HepG2 (cell line): ENCODE measurements around the gene E2F1. TPM values are rescaled to one million over a fixed set of nuclear protein-coding genes. Genes with fewer than 3 reads are reported as not detected.
A peak's percentile ranks its signal among the peaks of the same experiment; 100 is the strongest.

Experiments used
- AKAP8 ChIP-seq: sonication (generic); formaldehyde crosslinking; IDR thresholded peaks from 2 replicates; pipeline ENCODE4 v1.5.1; 2020; ENCODE audit warnings: mild to moderate bottlenecking, missing genetic modification reagents
- ATF4 ChIP-seq, 2 experiments: fragments of 450-650 bp in 1 of 2; sonication (generic) in 1 of 2; formaldehyde crosslinking; IDR thresholded peaks; 2 replicates each; pipeline versions ENCODE4 v1.5.0 to v1.8.0; 2020 to 2022; ENCODE audit warnings: mild to moderate bottlenecking in 1 of 2, missing genetic modification reagents in 1 of 2
- EED ChIP-seq: sonication (generic); formaldehyde crosslinking; IDR thresholded peaks from 2 replicates; pipeline ENCODE4 v1.5.0; 2020; ENCODE audit warnings: mild to moderate bottlenecking, missing genetic modification reagents
- GATA4 ChIP-seq: sonication (generic); IDR thresholded peaks from 2 replicates; pipeline ENCODE4 v1.6.1; 2016; ENCODE audit warnings: antibody characterized with exemption, low read depth, borderline replicate concordance
- HMG20B ChIP-seq: conservative IDR thresholded peaks from 2 replicates; pipeline ENCODE4 v1.6.1; 2016; ENCODE audit warnings: missing genetic modification reagents, missing compliant biosample characterization
- KAT7 ChIP-seq: IDR thresholded peaks from 2 replicates; pipeline ENCODE4 v1.6.1; 2018; ENCODE audit warnings: borderline replicate concordance, missing compliant biosample characterization
- KLF13 ChIP-seq: sonication (generic); formaldehyde crosslinking; IDR thresholded peaks from 2 replicates; pipeline ENCODE4 v1.4.0; 2020; ENCODE audit warnings: mild to moderate bottlenecking, missing genetic modification reagents
- POLR2AphosphoS5 ChIP-seq: IDR thresholded peaks from 2 replicates; pipeline ENCODE4 v1.6.1; 2012; ENCODE audit warnings: low read depth, low read length
- SETDB1 ChIP-seq: sonication (generic); formaldehyde crosslinking; IDR thresholded peaks from 2 replicates; pipeline ENCODE4 v1.5.1; 2020; ENCODE audit warnings: missing genetic modification reagents, mild to moderate bottlenecking, borderline replicate concordance
- TFDP1 ChIP-seq: IDR thresholded peaks from 2 replicates; pipeline ENCODE4 v1.6.1; 2016; ENCODE audit warnings: missing compliant biosample characterization, missing genetic modification reagents, borderline replicate concordance
- ZBTB1 ChIP-seq: sonication (generic); formaldehyde crosslinking; IDR thresholded peaks from 2 replicates; pipeline ENCODE4 v1.4.0; 2020; ENCODE audit warnings: missing genetic modification reagents, borderline replicate concordance
- ZNF614 ChIP-seq: IDR thresholded peaks from 2 replicates; pipeline ENCODE4 v1.6.1; 2018; ENCODE audit warnings: missing biosample characterization, missing genetic modification reagents, inconsistent platforms, borderline replicate concordance
- ZNF749 ChIP-seq: sonication (generic); formaldehyde crosslinking; IDR thresholded peaks from 2 replicates; pipeline ENCODE4 v1.8.0; 2022; ENCODE audit warnings: mild to moderate bottlenecking, missing genetic modification reagents, moderate library complexity, borderline replicate concordance
- ZNF781 ChIP-seq: sonication (generic); formaldehyde crosslinking; IDR thresholded peaks from 2 replicates; pipeline ENCODE4 v1.5.1; 2020; ENCODE audit warnings: borderline replicate concordance, mild to moderate bottlenecking, missing genetic modification reagents; ENCODE audit errors: not compliant biosample characterization
- ZSCAN31 ChIP-seq: sonication (generic); formaldehyde crosslinking; IDR thresholded peaks from 2 replicates; pipeline ENCODE4 v1.5.0; 2020; ENCODE audit warnings: low read depth, mild to moderate bottlenecking, missing genetic modification reagents
- polyA plus RNA-seq, 8 experiments: library from polyadenylated mRNA; depleted of rRNA in 3 of 8; stranded (reverse) in 7 of 8; unstranded in 1 of 8; fragments of >200 nt; fragmentation: Illumina TruSeq in 4 of 8; extraction: Trizol in 4 of 8; gene quantifications; 2 replicates each; pipeline versions ENCODE4 v1.2.1 to v1.2.3, GENCODE V29; 2011 to 2016; ENCODE audit warnings: low read depth in 4 of 8, missing spikeins in 1 of 8, mixed read lengths in 1 of 8; ENCODE audit not compliant: insufficient read depth in 1 of 8
- total RNA-seq, 5 experiments: library from RNA; depleted of rRNA; stranded (reverse); fragments of >200 nt; fragmentation: Illumina TruSeq; extraction: Trizol; gene quantifications; 2 replicates each; pipeline ENCODE4 v1.2.3, GENCODE V29; 2016; ENCODE audit warnings: low read depth in 1 of 5
- TF ChIP-seq, protein P1 (sequence below): sonication (generic); formaldehyde crosslinking; IDR thresholded peaks from 2 replicates; pipeline ENCODE4 v1.8.0; 2022; ENCODE audit warnings: low read depth, missing genetic modification reagents
- TF ChIP-seq, protein P2 (sequence below): sonication (generic); formaldehyde crosslinking; IDR thresholded peaks from 2 replicates; pipeline ENCODE4 v1.5.0; 2020; ENCODE audit warnings: mild to moderate bottlenecking, missing genetic modification reagents
- TF ChIP-seq, protein P3 (sequence below): sonication (generic); formaldehyde crosslinking; IDR thresholded peaks from 2 replicates; pipeline ENCODE4 v1.4.0; 2020; ENCODE audit warnings: low read depth, missing genetic modification reagents

Gene E2F1
- total and polyA plus RNA-seq, 2 of the 13 experiments (the other 11 are each of a cell fraction or from before 2014, with no cell fraction given) = 25.5 to 39.4 TPM

DNA sequence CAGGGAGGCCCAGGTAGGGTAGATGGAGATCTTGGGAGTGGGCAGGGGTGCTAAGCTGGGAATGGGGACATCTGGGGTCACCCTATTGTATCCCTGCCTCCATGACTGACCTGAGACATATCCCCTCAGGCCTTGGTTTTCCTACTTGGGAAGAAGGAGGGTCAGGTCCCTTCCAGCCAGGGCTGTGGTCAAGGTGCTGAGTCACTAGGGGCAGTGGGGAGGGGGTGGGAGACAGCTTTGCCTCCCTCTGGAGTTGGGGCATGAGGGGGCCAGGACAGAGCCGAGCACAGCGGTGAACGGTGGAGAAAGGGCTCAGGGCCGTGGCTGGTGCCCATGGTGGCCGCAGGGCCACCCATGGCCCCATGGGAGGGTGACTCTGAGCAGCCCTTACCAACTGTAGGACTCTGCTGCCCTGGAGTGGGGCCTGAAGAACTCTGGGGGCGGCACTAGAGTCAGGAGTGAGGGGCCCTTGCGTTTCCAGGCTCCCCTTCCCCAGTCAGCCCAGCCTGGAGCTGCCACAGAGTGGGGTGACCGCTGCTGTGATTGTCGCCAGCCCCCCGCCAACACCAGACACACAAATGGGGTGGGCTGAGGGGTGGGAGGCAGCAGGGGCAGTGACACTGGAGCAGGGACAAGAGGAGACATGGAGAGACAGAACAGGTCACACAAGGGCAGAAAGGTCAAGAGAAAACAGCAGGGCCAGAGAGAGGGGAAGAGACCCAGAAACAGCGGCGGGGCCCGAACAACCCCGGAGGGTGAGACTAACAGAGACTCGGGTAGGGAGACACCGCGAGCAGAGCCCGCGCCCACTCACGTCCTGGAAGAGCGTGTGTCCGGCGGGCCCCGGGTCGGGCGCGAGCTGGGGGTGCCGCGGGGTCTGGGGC lies 12.5 kb downstream of the E2F1 start (continued):
- TF ChIP-seq, protein P1, sequence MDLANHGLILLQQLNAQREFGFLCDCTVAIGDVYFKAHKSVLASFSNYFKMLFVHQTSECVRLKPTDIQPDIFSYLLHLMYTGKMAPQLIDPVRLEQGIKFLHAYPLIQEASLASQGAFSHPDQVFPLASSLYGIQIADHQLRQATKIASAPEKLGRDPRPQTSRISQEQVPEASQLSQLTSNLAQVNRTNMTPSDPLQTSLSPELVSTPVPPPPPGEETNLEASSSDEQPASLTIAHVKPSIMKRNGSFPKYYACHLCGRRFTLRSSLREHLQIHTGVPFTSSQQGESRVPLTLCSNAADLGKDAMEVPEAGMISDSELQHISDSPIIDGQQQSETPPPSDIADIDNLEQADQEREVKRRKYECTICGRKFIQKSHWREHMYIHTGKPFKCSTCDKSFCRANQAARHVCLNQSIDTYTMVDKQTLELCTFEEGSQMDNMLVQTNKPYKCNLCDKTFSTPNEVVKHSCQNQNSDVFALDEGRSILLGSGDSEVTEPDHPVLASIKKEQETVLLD (CRISPR knock-in tag) = no peak
- TF ChIP-seq, protein P2, sequence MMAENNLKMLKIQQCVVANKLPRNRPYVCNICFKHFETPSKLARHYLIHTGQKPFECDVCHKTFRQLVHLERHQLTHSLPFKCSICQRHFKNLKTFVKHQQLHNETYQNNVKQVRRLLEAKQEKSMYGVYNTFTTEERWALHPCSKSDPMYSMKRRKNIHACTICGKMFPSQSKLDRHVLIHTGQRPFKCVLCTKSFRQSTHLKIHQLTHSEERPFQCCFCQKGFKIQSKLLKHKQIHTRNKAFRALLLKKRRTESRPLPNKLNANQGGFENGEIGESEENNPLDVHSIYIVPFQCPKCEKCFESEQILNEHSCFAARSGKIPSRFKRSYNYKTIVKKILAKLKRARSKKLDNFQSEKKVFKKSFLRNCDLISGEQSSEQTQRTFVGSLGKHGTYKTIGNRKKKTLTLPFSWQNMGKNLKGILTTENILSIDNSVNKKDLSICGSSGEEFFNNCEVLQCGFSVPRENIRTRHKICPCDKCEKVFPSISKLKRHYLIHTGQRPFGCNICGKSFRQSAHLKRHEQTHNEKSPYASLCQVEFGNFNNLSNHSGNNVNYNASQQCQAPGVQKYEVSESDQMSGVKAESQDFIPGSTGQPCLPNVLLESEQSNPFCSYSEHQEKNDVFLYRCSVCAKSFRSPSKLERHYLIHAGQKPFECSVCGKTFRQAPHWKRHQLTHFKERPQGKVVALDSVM = no peak
- TF ChIP-seq ZSCAN31 (CRISPR knock-in tag) (0 out of 2 replicates have a peak, but pooled peaks have one; percentile 4), KAT7 (CRISPR knock-in tag) (peak; percentile 69; the same call in 1 of the 2 replicates), AKAP8 (CRISPR knock-in tag) (no peak), EED (CRISPR knock-in tag) (peak; percentile 73; the same call in 1 of the 2 replicates), HMG20B (CRISPR knock-in tag) (0 out of 2 replicates have a peak, but pooled peaks have one; percentile 20), KLF13 (CRISPR knock-in tag) (no peak), TFDP1 (CRISPR knock-in tag) (0 out of 2 replicates have a peak, but pooled peaks have one; percentile 7), ZNF781 (no peak), ZNF749 (CRISPR knock-in tag) (peak; percentile 65; the same call in 1 of the 2 replicates), ZNF614 (CRISPR knock-in tag) (peak; percentile 24; the same call in 1 of the 2 replicates), ZBTB1 (CRISPR knock-in tag) (no peak), ATF4 (CRISPR knock-in tag; IDR thresholded peaks at IDR 0.05) (no peak), SETDB1 (CRISPR knock-in tag) (no peak), POLR2AphosphoS5 (no peak), GATA4 (no peak)
- TF ChIP-seq, protein P3, sequence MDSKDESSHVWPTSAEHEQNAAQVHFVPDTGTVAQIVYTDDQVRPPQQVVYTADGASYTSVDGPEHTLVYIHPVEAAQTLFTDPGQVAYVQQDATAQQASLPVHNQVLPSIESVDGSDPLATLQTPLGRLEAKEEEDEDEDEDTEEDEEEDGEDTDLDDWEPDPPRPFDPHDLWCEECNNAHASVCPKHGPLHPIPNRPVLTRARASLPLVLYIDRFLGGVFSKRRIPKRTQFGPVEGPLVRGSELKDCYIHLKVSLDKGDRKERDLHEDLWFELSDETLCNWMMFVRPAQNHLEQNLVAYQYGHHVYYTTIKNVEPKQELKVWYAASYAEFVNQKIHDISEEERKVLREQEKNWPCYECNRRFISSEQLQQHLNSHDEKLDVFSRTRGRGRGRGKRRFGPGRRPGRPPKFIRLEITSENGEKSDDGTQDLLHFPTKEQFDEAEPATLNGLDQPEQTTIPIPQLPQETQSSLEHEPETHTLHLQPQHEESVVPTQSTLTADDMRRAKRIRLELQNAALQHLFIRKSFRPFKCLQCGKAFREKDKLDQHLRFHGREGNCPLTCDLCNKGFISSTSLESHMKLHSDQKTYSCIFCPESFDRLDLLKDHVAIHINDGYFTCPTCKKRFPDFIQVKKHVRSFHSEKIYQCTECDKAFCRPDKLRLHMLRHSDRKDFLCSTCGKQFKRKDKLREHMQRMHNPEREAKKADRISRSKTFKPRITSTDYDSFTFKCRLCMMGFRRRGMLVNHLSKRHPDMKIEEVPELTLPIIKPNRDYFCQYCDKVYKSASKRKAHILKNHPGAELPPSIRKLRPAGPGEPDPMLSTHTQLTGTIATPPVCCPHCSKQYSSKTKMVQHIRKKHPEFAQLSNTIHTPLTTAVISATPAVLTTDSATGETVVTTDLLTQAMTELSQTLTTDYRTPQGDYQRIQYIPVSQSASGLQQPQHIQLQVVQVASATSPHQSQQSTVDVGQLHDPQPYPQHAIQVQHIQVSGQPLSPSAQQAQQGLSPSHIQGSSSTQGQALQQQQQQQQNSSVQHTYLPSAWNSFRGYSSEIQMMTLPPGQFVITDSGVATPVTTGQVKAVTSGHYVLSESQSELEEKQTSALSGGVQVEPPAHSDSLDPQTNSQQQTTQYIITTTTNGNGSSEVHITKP (CRISPR knock-in tag) = peak; percentile 17; the same call in 1 of the 2 replicates
